Right cardiac atrium (tissue), 5 donors: Measurements from ENCODE around the gene USH2A. TPM values are rescaled to one million over a fixed set of nuclear protein-coding genes. Genes with fewer than 3 reads are reported as not detected.
A peak's percentile ranks its signal among the peaks of the same experiment; 100 is the strongest.

Source experiments
- ATAC-seq, 2 donors: fragments of 200-7000 bp; cut with Tn5 transposase; one replicate each; pipeline versions ENCODE4 v1.8.0 to v1.9.1; 2020; ENCODE audit warnings: moderate library complexity in 2 of 2, mild to moderate bottlenecking in 1 of 2
- DNase-seq, 3 donors: peaks; one replicate each; pipeline ENCODE4 v3.0.0-alpha.2; 2020
- H3K27ac ChIP-seq: one replicate; pipeline ENCODE4 v1.5.1; 2013; ENCODE audit warnings: mild to moderate bottlenecking, low read length, control low read depth, moderate library complexity
- H3K27me3 ChIP-seq: one replicate; pipeline ENCODE4 v1.6.1; 2013; ENCODE audit not compliant: control insufficient read depth, insufficient read depth
- H3K4me1 ChIP-seq: one replicate; pipeline ENCODE4 v1.6.1; 2013; ENCODE audit warnings: low read length; ENCODE audit not compliant: control insufficient read depth, insufficient read depth
- H3K4me3 ChIP-seq: one replicate; pipeline ENCODE4 v1.5.1; 2013; ENCODE audit warnings: low read length, control low read depth
- H3K9me3 ChIP-seq: one replicate; pipeline ENCODE4 v1.6.1; 2013; ENCODE audit warnings: low read length; ENCODE audit not compliant: control insufficient read depth
- WGBS: extraction: QIAGEN DNeasy Blood & Tissue Kit; methylation state at CpG from one replicate; pipeline ENCODE4 v1.1.7; 2013; 5-methylcytosine and 5-hydroxymethylcytosine counted together
- intact Hi-C, 4 donors: fragments of 100-400 bp; cut with DNase I; formaldehyde crosslinking; loops; one replicate each; pipeline versions ENCODE4 v1.11.0 to v1.14.0; 2022 to 2023
- polyA plus RNA-seq: library from polyadenylated mRNA; stranded (reverse); fragments of 200-250 nt; gene quantifications from one replicate; pipeline ENCODE4 v1.2.3, GENCODE V29; 2013
- total RNA-seq, 4 donors: library from RNA; stranded (reverse); fragmentation: NEBNext Ultra II Directional; extraction: Animal tissue kit (Norgen Biotek cat#: 25700); gene quantifications; one replicate each; pipeline ENCODE4 v1.2.1, GENCODE V29; 2021
- donor health status: healthy with polysubstance abuse.
- donor health status: DM: no; HTN: yes; CAD: no.
- donor health status: DM: no; HTN: no; CAD: no.
- donor health status: DM: no; HTN: yes; CAD: no; lungs with severe emphysema.
- donor health status: DM: yes; HTN: yes; CAD: no.

The USH2A gene
- total and polyA plus RNA-seq, 5 donors = 0.29 to 4.8 (median 3.5) TPM

- H3K27me3 ChIP-seq = no peaks in the 10 kb centered on the region
- 53% methylated on average over 3 of the region's 3 CpGs for WGBS
- H3K27ac ChIP-seq = no peak overlapping the region
- H3K4me3 ChIP-seq = no peak overlapping the region
- intact Hi-C loops = no loop called here
- peaks cover 3% of the 10 kb centered on the region for H3K4me1 ChIP-seq
- no peaks in the 10 kb centered on the region for H3K9me3 ChIP-seq
- DNase-seq (no peak), ATAC-seq (no peak)
Measured at GRCh38 chr1:215594640-215595039, 828.6 kb downstream of the USH2A start.

GRCh38 chr1:215590779-215591491 lies 832.3 kb downstream of the USH2A start:
- Histone ChIP-seq H3K27me3 (no peaks in the 10 kb centered on the region), H3K27ac (no peak overlapping the region), H3K4me1 (no peaks in the 10 kb centered on the region), H3K4me3 (no peak overlapping the region), H3K9me3 (no peaks in the 10 kb centered on the region)
- 98% methylated on average over 4 of the region's 4 CpGs for WGBS
- DNase-seq = no peak
- ATAC-seq = no peak
- intact Hi-C loops = no loop called here

GRCh38 chr1:215589650-215590435 lies 833.4 kb downstream of the USH2A start:
- DNase-seq = no peak
- Histone ChIP-seq H3K9me3 (no peaks in the 10 kb centered on the region), H3K4me1 (no peaks in the 10 kb centered on the region), H3K4me3 (no peak overlapping the region), H3K27me3 (no peaks in the 10 kb centered on the region), H3K27ac (no peak overlapping the region)
- ATAC-seq = no peak
- WGBS = 84% methylated on average over 4 of the region's 4 CpGs
- intact Hi-C loops = no loop called here

- DNase-seq (no peak), ATAC-seq (no peak)
- WGBS = 84% methylated on average over 1 of the region's 1 CpG
- no peak overlapping the region for H3K27ac ChIP-seq
- no peaks in the 10 kb centered on the region for H3K4me1 ChIP-seq
- no peaks in the 10 kb centered on the region for H3K9me3 ChIP-seq
- no peak overlapping the region for H3K4me3 ChIP-seq
- no peaks in the 10 kb centered on the region for H3K27me3 ChIP-seq
- intact Hi-C loops = no loop called here
Measured at GRCh38 chr1:215584389-215584788, 838.9 kb downstream of the USH2A start.

GRCh38 chr1:215583185-215583749 lies 840.0 kb downstream of the USH2A start:
- Histone ChIP-seq H3K4me3 (no peak overlapping the region), H3K9me3 (no peaks in the 10 kb centered on the region), H3K27me3 (no peaks in the 10 kb centered on the region), H3K27ac (no peak overlapping the region), H3K4me1 (no peaks in the 10 kb centered on the region)
- intact Hi-C loops = no loop called here
- 69% methylated on average over 5 of the region's 5 CpGs for WGBS
- ATAC-seq (peak in 1 of 2 donors; percentile 61), DNase-seq (no peak)

GRCh38 chr1:215581896-215582295 lies 841.4 kb downstream of the USH2A start:
- no peak for ATAC-seq
- Histone ChIP-seq H3K4me3 (no peak overlapping the region), H3K27me3 (no peaks in the 10 kb centered on the region), H3K4me1 (no peaks in the 10 kb centered on the region), H3K9me3 (no peaks in the 10 kb centered on the region), H3K27ac (no peak overlapping the region)
- DNase-seq = no peak
- intact Hi-C loops = no loop called here
- 91% methylated on average over 2 of the region's 2 CpGs for WGBS
